NK-92 (cell line): ENCODE results near the gene USH1G.
"Not testable (repeated sequence)": the region's sequence is repeated elsewhere in the genome, so short reads cannot be mapped to it uniquely, and the experiment has no call there.

Experiments
- DNase-seq: peaks from one replicate; lab custom pipeline; 2025; ENCODE audit not compliant: unreplicated experiment; lab: John Stamatoyannopoulos, UW

The USH1G gene

GRCh38 chr17:74922694-74923537 is at the start of gene USH1G:
TSS of gene USH1G (minus strand) at chr17:74923255. CDS start at chr17:74923073, 182 bp downstream.
- no peak for DNase-seq

- DNase-seq, result no peak
These were observed 49.3 kb upstream of the USH1G start, which contains the start of gene HID1 for GRCh38 chr17:74972107-74972972. TSS of gene HID1 (minus strand) at chr17:74972759. CDS start at chr17:74972656, 103 bp downstream.

GRCh38 chr17:74971842-74972106 is 48.7 kb upstream of the USH1G start:
- no peak for DNase-seq

- DNase-seq, result no peak
These were observed 48.2 kb upstream of the USH1G start for GRCh38 chr17:74971069-74971841.

- DNase-seq, result no peak
These were observed 47.3 kb upstream of the USH1G start for GRCh38 chr17:74970395-74970794.

- DNase-seq, result not testable (repeated sequence)
These were observed 46.4 kb upstream of the USH1G start for GRCh38 chr17:74969501-74969900.

- DNase-seq, result no peak
These were observed 45.3 kb upstream of the USH1G start for GRCh38 chr17:74968361-74968780.

- no peak for DNase-seq
These were observed 42.0 kb upstream of the USH1G start for GRCh38 chr17:74964988-74965622.

GRCh38 chr17:74964246-74964761 is 41.2 kb upstream of the USH1G start:
- DNase-seq, result no peak

- DNase-seq, result no peak
These were observed 40.6 kb upstream of the USH1G start for GRCh38 chr17:74963656-74964055.

- DNase-seq, result no peak
These were observed 39.8 kb upstream of the USH1G start for GRCh38 chr17:74962622-74963394.

GRCh38 chr17:74961657-74962350 is 38.7 kb upstream of the USH1G start:
- DNase-seq, result no peak

GRCh38 chr17:74960570-74961342 is 37.7 kb upstream of the USH1G start:
- no peak for DNase-seq

GRCh38 chr17:74959826-74960515 is 36.9 kb upstream of the USH1G start:
- DNase-seq, result no peak

- no peak for DNase-seq
These were observed 35.1 kb upstream of the USH1G start for GRCh38 chr17:74957935-74958740.

GRCh38 chr17:74956093-74956492 is 33.0 kb upstream of the USH1G start:
- no peak for DNase-seq
